HG02852 (cell line): ENCODE measurements around the gene SACS.

Source experiments
- ATAC-seq: cut with Tn5 transposase; IDR thresholded peaks from one replicate; pipeline ENCODE4 v1.9.1; 2021; ENCODE audit warnings: mild to moderate bottlenecking, moderate library complexity; ENCODE audit not compliant: unreplicated experiment

The SACS gene

DNA sequence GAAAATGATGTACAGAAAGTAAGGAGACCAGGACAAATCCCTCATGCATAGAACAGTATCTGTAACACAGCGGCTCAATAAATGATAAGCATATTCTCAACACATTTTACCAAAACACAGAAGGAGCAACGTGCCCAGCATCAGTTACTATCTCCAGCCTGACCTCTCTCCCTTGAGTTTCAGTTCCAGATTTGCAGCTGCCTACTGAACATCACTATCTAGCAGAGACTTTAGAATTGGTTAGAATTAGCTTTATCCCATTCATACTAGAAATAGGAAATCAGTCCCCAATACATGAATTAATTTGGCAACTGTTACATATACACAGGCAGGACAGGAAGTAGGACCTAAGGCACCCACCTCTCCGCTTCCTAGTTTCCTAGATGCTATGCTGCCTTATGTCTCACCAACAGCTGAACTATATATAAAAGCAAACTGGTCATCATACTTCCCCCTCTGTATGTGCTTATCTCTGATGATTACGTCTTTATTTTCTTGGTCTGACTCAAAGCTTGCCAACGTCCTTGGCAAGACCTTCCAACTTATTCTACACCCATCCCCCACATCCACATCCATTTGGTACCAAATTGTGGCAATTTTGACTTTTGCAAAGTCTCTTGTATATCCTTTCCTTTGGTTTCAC, 61.1 kb downstream of the SACS start:
- no peak for ATAC-seq

DNA sequence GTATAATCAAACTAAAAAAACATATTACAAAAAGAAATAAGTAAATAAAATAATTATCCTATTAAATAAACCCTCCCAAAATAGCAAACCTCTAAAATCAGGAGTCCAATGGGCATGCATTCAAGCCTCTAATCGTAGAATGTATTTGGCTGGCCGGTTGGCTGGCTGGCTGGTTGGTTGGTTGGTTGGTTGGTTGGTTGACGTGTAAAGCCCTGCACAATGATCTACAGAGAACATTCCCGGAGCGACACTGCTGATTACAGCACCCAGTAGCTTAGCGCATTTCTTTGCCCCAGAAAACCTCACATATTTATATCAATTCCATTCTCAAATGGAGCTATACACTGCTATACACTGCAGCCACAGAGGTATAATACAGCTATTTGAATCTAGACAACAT, 65.6 kb downstream of the SACS start:
- ATAC-seq, result no peak

DNA sequence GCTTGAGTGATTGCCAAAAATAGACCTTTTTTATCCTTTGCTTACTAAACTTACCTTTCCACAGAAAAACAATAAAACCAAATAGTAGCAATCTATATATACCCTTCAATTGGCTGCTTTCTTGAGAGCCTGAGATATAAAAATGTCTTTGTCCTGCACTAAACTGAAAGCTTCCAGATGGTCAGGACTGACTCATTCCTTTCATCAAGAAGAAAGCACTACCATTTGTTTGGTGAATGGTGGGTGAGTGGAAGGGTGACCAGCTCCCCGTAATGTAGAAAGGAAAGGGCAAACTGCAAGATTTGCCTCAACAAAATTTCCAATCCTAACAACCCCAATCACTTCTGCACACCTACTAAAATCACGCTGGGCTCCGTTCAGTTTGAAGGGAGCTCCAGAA, 67.8 kb downstream of the SACS start:
- no peak for ATAC-seq

DNA sequence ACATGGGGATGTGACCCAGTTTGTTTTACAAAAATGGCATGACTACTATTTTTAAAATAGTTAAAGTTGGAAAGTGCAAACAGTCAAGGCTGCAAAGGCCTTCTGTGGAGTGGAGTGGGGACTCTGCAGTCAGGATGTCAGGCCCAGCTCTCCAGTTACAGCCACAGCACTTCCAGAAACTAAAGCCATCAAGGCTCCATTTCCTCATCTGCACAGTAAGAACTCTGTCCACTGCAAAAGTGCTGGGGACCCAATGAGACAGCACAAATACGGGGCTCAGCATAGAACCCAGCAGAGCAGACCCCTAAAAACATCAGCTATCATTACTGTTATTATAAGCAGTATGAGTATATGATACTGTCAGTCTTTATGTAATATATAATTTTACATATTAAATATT, 73.6 kb downstream of the SACS start:
- ATAC-seq, result no peak

DNA sequence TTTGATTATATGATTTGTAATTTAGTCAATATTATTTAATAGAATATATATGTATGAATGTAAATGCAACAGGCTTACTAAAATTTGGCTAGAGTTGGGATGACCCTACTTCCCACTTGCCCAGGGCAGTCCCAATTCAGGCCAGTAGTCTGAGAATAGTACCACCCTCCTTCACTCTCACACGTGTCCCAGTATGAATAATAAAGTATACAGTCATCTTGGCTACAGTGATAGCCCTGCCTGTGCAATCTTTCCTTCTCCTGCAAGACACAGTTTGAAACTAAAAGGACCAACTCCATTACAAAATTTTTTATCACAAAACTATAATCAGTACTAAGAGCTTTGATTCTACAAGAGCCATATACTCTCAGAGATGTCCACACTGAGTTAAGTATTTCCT, 76.2 kb downstream of the SACS start:
- no peak for ATAC-seq

DNA sequence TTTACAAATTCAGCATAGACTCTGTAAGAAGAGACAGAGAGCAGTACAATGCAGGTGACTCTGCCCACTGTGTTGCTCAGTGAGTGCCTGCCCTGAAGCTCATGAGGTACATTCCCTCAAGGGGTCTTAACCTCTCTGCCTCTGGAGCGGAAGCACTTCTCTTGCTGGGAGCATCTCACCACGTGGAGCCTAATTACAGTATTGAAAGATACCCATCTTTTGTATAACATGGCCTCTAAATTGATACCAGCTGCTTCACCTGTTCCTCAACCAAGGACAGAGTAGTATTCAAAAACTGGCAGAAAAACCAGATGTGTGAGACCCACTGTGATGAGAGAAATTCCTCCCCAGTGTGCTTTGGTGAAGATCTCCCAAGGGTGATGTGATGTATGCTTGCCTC, 77.1 kb downstream of the SACS start:
- ATAC-seq, result no peak

DNA sequence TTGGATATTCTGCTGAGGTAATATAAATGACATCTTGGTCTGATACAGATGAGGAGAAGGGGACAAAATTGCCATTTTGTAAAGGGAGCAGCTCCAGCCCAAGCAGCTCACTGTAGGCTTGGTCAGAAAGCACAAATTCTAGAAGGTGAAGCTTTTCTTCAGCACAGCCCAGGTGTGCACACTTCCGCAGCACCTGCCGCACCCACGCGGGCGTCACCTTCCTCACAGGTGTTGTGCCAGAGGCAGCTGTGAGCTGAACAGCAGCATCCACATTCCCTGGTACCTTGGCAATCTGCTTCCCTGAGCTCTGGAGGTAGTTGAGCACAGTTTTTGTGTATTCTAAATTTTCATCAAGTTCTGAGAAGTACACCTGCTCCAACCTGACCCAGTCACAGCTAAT, 79.0 kb downstream of the SACS start:
- no peak for ATAC-seq

DNA sequence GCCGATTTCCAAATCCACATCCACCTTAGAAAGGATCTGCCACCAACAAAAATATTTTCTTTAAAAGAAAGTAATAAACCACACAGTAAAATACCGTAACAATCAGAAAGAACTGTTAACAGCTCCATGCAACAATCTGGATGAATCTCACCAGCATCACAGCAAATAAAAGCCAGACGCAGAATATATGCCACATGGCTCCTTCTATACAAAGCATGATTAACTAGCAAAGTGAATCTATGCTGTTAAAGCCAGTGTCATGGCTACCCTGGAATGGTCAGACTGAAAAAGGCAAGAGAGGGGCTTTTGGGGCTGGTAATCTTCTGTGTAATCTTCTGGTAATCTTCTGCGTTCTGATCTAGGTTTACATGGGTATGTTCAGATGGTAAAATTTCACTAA, 81.3 kb downstream of the SACS start:
- no peak for ATAC-seq

DNA sequence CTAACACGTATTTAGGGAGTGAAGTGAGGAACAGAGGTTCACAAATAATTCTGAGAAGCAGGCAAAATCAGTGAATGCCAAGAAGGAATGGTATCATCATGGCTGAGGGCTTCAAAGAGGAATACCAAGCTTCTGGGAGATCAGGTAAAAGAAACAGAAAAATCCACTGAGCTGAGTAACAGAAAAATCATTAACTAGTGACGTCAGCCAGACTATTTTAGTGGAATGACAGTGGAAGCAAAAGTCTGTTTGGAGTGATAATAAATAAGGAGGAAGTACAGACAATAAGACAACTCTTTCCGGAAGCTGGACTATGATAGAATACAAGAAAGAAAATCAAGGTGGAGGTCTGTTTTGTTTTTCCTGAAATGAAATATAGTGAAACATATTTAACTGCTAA, 83.5 kb downstream of the SACS start:
- ATAC-seq, result no peak

DNA sequence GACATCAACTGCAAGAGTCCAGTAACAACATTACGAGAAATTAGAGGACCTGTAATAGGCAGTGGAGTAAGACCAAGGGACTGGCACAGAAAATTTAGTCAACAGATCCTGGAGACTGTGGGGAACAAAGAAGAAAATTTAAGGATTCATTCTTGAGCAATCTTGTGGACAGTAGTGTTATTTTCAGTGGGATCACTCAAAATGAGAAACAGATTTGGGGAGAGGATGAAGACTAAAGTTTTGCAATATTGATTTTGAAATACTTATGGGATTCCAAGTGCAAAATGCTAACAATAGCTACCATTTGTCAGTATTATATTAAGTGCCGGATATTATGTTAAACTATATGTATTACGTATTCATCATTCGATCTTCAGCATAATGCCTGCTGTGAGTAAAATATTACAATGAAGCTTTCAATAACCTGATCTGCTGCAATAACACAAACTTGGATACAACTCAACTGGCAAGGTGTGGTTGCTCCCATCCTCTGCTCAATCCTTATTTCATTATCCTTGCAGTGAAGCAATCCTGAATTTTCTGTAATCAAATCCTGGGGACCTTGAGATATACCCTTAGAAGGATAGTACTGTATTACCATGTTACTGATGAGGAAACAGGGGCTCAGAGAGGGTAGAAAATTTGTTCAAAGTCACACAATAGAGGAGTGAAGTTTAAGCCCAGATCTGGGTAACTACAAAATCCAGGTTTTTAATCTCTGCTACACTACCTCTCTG, 84.2 kb downstream of the SACS start:
- no peak for ATAC-seq

DNA sequence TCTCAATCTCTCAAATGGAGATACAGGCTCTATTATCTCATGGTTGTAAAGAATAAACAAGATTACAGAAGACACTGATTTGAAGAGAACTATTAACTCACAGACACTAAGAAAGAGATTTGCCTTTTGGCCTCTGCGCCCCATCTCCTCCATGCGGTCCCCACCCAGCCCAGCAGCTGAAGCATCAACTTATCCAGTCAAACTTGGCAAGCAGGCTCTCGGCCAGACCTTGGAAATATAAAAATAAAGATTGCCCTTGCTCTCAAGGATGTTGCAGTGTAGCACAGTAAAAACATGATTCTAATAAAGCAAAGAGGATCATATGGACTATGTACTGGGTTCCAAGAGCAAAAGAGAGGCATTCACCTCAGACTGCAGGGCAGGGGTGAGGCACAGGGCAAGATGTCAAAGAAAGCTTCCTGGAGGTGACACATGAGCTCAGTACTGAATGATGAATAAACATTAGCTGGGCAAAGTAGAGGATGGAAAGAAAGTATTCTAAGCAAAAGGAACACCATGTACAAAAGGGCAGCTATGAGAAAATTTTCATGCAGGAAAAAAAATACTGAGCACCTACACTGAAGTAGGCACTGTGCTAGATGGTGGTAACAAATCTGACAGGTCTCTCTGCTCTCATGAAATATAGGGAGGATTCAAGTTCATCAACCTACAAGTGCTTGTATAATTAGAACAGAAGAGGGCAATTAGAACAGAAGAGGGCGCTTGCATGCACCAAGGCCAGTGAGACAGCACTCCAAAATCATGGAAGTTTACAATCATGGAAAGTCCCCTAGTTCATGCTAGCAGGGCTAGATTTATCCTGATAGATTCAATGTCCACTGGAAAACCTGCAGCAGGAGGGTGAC, 85.0 kb downstream of the SACS start:
- ATAC-seq, result no peak

DNA sequence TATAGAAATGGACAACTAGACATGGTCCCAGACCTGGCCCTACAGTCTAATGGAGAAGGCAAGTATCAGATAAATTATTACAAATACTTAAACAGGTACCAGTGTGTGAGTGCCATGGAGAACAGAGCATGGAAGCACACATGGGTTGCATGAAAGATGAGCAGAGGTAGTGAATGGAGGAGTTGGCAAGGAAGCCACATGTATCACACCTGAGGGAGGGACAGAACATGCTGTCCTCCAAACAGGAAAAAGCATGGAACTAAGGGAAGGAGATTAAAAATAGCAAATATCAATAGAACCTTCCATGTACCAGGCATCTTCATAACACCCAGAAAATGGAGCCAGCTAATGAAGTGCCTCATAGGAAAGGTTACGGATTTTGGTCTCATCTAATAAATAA, 85.9 kb downstream of the SACS start:
- no peak for ATAC-seq

DNA sequence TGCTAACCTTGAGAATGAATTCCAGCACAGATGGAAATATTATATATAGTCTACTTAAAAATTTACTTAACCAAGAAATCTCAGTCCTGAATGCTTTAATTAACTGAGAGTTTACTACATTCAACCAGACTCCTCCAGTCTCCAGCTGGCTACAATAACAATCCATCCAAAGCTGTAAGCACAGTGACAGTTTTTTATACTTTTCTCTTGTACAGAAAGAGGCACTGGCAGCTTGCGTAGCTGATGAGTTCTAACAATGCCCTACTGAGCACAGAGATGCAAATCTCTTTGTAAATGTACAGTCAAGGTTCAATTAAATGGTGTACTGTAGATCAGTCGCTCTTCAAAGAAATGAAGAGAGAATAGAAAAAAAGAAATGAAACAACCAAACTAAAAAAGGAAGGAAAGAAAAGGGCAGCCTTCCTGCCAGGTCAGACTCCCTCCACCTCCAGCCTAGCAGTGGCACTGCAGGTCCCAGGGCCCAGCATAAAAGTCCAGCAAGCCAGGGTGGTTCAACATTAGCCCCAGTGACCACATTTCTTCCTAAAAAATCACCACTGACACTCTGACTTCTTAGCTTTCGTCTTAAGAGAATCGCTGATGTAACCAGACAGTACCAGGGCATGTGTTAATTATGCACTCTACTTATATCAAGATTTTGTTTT, 88.4 kb downstream of the SACS start:
- no peak for ATAC-seq

DNA sequence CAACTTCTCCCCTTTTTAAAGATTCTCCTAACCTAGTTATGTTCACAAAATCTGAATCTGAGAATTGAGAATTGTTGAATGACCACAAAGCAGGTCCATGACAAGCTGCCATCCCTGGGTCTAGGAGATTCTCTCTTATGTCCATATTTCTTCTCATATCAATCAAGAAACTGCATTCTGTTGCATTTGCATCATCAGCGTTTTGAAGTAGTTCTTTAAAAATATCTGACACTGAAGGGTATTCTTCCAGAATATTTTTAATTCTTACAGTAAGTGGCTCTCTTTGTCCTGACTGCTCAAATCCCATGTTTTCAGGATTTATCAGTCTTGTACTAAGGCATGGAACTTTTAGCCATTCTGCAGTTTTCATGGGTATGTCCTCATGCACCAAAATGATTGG, 94.3 kb downstream of the SACS start:
- ATAC-seq, result no peak

DNA sequence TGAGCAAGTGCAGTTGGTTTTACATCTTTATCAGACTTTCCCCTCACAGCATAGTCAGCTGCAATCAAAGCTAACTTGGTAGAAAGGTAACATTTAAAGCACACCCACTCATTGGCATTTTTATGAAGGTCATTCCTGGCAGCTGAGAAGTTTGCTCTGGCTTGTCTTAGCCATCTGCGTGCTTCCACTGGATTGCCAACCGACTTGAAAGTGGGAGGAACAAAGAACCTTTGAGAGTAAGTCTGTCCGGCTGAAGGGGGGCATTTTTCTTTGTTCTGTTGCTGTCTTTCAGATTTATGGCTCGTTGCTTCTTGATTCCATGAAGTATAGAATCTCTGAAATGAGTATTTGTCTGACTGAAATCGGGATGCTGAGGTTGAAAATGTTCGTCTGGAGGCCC, 103.1 kb downstream of the SACS start:
- no peak for ATAC-seq

DNA sequence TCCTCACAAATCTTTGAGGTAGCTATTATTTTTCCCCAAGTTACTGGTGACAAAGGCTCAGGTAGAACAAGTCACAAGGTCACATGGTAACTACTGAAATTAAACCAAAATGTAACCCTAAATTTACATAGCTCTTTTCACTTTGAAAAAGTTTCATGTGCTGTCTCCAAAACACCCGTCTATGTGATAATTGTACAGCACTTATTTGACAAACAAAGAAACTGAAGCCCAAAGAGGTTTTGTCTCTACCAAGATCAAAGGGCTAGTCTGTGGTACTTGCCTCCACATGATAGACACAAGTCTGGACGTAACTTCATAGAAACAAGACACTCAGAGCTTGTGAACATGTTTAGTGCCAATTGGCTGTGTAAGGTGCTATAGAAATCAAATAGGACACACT, 108.3 kb downstream of the SACS start:
- ATAC-seq, result peak; percentile 61

DNA sequence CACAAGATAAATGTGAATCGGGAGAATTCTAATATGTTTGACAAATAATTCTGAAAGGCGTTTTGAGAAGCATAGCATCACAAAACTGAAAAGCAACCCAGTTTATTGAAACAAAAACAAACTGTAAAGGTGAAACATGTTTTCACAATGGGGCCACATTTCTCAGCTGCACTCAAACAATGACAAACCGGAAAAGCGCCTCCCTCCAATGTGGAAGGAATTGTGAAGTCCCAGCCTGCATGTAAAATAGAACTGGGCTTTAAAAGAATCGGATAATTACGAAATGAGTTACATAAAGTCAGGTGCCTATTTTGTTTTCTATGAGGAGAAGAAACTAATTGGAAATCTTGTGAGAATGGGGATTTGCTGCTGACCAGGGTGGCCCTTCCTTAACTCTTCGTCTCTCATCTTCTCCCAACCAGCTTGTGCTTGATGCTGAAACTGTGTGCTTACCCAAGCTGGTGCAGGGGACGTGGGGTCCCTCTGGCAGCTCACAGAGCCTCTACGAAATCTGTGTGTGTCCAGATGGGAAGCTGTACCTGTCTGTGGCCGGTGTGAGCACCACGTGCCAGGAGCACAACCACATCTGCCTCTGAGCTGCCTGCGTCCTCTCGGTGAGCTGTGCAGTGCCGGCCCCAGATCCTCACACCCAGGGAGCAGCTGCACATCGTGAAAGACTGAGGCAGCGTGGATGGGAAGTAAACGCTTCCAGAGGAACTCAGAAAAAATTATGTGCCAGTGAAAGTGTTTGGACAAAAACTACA, 109.4 kb downstream of the SACS start:
- ATAC-seq, result no peak

DNA sequence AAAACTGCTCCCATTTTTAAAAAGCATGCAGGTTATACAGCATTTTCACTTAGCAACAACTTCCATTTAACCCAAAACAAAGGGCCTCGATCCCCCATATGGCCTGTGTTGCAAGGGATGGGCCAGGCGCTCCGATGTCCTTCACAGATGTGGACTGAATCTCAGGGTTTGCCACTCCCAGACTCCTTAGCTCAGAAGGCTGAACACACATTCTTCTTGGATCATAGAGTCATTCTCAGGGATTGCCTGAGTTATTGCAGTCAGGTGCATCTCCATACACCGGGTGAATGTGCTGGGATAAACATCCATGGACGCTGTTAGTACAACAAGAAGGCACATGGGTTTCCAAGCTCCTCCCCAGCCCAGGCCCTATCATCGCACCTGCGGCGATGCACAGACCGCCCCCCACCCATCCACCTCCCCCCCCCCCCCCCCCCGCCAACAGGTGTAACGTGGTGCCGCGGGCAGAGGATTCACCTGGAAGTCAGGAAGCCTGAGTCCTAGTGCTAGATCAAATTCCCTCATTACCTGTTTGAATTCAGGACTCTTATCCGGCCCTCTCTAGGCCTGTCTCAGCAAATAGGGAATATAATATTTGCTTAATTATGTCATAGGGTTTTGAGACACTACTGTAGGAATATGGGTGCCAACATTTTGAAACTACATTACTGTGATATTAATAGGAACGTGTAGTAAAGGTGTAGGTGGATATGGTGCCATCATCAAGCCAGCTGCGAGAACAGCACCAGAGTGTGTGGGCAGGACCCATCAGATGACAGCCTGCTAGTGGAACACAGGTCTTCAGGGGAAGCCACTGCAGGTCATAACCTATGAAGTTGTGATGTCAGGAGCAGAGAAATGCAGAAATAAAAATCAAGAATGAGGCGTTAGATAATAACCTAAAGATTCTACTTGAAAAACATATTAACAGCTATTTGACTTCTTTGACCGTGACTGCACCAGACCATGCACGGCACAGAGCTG, 110.9 kb downstream of the SACS start:
- no peak for ATAC-seq

DNA sequence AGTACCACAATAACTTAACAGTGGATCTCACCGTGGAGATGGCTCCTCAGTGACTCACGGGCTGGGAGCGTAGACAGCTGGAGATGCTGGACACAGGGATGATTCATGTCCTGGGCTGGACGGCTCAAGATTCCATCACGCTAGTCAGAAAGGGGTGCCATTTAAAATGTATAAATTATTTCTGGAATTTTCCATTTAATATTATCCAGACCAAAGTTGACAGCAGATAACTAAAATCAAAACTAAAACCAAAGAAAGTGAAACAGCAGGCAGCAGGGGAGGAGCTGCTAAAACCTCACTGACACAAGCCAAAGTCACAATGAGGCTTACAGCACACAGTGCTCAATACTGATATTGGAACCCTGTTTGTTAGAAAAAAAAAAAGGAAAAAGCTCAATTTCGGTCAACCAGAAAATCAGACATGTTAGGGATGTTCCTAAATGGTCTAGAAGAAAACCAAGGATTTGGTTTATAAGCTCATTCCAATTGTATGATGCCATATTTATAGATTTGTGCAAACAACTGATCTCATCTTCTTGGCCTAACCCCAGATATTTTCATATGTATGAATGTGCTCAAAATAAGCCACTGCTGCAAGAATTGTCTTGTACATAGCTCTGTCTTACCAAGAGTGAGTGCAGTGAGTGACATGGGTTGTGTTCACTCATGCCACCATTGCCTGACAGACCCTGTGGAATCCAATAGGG, 111.8 kb downstream of the SACS start:
- peak; percentile 65 for ATAC-seq
